GM12874 (cell line): Measurements from ENCODE around the gene LUC7L3.

Experiments used
- CTCF ChIP-seq: IDR thresholded peaks from 2 replicates; pipeline ENCODE4 v1.5.1; 2011; ENCODE audit warnings: low read depth, mild to moderate bottlenecking, control low read depth, low read length, moderate library complexity; ENCODE audit not compliant: insufficient read depth

LUC7L3 gene, protein sequence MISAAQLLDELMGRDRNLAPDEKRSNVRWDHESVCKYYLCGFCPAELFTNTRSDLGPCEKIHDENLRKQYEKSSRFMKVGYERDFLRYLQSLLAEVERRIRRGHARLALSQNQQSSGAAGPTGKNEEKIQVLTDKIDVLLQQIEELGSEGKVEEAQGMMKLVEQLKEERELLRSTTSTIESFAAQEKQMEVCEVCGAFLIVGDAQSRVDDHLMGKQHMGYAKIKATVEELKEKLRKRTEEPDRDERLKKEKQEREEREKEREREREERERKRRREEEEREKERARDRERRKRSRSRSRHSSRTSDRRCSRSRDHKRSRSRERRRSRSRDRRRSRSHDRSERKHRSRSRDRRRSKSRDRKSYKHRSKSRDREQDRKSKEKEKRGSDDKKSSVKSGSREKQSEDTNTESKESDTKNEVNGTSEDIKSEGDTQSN

GRCh38 chr17:50719144-50719923, at the start of gene LUC7L3:
LUC7L3 (plus strand) TSS chr17:50719603; CDS start chr17:50719733, 130 bp downstream.
- TF ChIP-seq CTCF: no peak

- no peak for TF ChIP-seq CTCF
Observed at GRCh38 chr17:50672071-50672470, 47.3 kb upstream of the LUC7L3 start.

DNA sequence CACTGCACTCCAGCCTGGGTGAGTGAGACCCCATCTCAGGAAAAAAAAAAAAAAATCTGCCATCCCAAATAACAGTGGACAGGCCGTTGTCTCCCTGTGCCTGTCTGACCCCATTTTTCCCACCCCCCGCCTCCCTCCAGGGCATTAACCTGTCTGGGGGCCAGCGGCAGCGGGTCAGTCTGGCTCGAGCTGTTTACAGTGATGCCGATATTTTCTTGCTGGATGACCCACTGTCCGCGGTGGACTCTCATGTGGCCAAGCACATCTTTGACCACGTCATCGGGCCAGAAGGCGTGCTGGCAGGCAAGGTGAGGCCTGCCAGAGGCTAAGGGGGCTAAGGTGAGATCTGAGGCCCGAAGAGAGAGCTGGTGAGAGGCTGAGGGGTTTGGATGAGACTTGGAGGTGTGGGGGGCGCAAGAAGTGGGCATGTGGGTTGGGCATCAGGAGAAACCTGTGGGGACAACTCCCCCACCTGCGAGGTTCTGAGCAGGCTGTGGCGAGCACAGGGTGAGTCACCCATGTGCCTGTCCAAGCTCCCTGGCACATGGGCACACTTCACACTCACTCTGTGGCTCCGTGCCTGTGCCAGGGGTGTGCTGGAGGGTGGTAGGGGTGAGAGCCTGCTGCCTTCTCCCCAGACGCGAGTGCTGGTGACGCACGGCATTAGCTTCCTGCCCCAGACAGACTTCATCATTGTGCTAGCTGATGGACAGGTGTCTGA, 46.4 kb upstream of the LUC7L3 start:
- TF ChIP-seq CTCF: no peak

DNA sequence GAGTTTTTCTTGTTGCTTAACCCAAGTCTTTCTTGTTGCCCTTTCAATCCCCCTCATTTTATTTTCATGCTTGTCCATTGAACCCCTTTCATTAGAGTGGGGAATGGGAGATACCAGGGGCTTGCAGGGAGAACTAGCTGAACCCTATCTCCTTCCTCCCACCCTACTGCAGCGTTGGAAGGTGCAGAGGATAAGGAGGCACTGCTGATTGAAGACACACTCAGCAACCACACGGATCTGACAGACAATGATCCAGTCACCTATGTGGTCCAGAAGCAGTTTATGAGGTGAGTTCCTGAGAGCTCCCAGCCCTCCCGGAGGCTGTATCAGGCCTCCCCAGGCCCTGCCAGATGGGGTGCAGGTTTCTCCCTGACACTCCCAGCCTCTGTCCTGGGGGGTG, 44.2 kb upstream of the LUC7L3 start:
- no peak for TF ChIP-seq CTCF

GRCh38 chr17:50675627-50676026, 43.8 kb upstream of the LUC7L3 start:
- TF ChIP-seq CTCF: no peak

DNA sequence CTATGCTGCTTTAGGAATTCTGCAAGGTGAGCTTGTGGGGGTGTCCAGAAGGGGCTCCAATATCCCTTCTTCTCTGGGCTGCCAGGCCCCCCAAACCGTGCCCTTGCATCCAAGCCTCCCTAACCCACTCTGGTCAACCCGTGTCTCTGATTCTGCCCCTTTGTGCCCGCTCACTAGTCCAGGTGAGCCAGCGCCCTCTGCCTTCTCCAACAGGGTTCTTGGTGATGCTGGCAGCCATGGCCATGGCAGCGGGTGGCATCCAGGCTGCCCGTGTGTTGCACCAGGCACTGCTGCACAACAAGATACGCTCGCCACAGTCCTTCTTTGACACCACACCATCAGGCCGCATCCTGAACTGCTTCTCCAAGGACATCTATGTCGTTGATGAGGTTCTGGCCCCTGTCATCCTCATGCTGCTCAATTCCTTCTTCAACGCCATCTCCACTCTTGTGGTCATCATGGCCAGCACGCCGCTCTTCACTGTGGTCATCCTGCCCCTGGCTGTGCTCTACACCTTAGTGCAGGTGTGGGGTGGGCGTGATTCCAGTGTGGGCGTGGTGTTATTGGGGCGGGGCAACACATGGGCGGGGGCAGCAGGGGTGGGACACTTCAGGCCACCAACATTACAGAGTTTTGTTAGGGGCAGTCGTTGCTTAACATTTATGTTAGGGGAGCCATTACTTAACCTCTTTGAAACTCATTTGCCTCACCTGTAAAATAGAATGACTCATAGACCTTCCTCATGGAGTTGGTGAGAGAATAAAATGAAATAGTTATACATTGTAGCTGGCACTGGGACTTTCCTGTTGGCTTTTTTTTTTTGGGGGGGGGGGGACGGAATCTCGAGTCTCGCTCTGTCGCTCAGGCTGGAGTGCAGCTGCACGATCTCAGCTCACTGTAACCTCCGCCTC, 43.1 kb upstream of the LUC7L3 start:
- no peak for TF ChIP-seq CTCF
